ENCODE data around the gene ZNF639.

DNA sequence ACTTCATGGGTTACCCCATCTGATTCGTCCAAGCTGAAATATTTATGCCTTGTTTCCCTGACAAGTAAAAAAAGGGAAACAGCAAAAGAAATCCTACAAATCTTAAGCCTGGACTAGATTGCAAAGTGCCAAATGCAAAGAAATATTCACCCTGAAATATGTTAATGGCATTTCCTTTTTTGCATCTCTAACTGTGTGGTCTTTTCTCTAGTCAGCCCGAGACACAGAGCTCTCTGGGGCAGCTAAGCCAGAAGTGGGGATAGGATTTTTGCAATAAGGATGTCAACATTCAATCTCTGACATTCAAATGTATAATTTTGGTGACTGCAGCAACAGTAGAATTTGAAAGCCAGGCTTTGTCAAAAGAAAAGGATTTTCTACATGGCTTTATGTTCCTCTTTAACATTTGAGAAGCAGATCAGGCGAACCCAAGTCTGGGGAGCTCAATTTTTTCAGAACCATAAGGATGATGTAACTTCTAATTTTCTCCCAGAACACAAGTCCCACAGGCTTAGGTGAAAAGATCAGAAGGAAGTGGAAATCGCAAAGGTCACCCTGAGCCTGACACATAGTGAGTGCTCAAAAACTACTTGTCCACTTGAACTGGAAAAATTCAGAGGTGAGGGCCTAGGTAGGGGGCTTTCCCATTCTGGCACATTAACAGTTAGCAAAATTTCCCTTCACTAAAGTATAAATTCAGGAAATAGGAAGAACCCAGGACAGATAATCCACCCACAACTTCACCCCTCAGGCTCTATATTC, 43.7 kb upstream of the ZNF639 start:
- no peak for TF ChIP-seq EZH2phosphoT487 (IDR thresholded peaks at IDR 0.05; ENCODE audit: borderline replicate concordance, low read length)
- no peak for TF ChIP-seq CTCF (conservative IDR thresholded peaks at IDR 0.05; ENCODE audit: low read depth, low read length)
- no peak for TF ChIP-seq EZH2 (IDR thresholded peaks at IDR 0.05; ENCODE audit: low read length, unreplicated experiment)

Measured in PC-3 (cell line).